A673 (cell line): ENCODE results near the gene PLEKHG3.

Experiments
- EZH2 ChIP-seq: fragments of 200-600 bp; sonication (generic); IDR thresholded peaks from 2 replicates; pipeline ENCODE4 v1.6.1; 2017; ENCODE audit warnings: borderline replicate concordance, low read depth, mild to moderate bottlenecking, mixed read lengths, antibody characterized with exemption, low read length; ENCODE audit not compliant: poor library complexity, severe bottlenecking
- TF ChIP-seq, protein P1 (sequence below): fragments of 300-800, 200-600 bp; sonication (generic); conservative IDR thresholded peaks from 2 replicates; pipeline ENCODE4 v1.5.1; 2017; ENCODE audit warnings: low read depth, mild to moderate bottlenecking, antibody characterized with exemption, low read length, moderate library complexity, mixed read lengths

DNA sequence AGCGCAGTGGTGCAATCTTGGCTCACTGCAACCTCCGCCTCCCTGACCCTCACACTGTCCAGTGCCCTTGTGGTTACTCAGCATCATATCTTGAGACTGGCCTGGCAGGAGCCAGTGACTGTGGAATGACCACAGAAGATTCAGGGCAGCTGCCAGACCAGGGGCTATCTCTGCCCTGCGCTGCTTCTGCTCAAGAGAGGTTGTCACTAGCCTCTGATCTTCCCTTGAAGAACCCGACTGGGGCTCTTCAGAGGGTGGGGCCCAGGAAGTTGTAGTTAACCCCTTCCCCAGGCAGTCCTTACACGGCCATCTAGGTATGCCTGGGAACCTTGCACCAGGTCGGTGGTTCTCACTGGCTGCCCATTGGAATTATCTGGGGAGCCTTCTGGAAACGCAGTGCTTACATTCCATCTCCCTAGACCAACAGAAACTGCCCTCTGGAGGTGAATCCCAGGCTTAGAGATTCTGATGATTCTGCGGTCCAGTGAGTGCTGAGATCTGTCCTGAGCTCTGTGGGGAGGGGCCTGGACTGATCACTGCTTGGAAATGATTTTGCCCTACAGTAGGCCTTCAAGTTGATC lies 41.4 kb downstream of the PLEKHG3 start:
- TF ChIP-seq, protein P1, sequence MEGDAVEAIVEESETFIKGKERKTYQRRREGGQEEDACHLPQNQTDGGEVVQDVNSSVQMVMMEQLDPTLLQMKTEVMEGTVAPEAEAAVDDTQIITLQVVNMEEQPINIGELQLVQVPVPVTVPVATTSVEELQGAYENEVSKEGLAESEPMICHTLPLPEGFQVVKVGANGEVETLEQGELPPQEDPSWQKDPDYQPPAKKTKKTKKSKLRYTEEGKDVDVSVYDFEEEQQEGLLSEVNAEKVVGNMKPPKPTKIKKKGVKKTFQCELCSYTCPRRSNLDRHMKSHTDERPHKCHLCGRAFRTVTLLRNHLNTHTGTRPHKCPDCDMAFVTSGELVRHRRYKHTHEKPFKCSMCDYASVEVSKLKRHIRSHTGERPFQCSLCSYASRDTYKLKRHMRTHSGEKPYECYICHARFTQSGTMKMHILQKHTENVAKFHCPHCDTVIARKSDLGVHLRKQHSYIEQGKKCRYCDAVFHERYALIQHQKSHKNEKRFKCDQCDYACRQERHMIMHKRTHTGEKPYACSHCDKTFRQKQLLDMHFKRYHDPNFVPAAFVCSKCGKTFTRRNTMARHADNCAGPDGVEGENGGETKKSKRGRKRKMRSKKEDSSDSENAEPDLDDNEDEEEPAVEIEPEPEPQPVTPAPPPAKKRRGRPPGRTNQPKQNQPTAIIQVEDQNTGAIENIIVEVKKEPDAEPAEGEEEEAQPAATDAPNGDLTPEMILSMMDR: no peak
- no peak for TF ChIP-seq EZH2
